NB4 (cell line): ENCODE measurements around the gene LOXL3.

Experiments used
- POLR2A ChIP-seq: IDR thresholded peaks from 2 replicates; pipeline ENCODE4 v1.6.1; 2011; ENCODE audit warnings: mild to moderate bottlenecking; ENCODE audit not compliant: insufficient read length; ENCODE audit errors: extremely low read depth
- TF ChIP-seq, protein P1 (sequence below): IDR thresholded peaks from one replicate; pipeline ENCODE4 v1.5.1; 2012; ENCODE audit warnings: low read depth, low read length

GRCh38 chr2:74582184-74582583, 28.4 kb upstream of the LOXL3 start:
- TF ChIP-seq, protein P1, sequence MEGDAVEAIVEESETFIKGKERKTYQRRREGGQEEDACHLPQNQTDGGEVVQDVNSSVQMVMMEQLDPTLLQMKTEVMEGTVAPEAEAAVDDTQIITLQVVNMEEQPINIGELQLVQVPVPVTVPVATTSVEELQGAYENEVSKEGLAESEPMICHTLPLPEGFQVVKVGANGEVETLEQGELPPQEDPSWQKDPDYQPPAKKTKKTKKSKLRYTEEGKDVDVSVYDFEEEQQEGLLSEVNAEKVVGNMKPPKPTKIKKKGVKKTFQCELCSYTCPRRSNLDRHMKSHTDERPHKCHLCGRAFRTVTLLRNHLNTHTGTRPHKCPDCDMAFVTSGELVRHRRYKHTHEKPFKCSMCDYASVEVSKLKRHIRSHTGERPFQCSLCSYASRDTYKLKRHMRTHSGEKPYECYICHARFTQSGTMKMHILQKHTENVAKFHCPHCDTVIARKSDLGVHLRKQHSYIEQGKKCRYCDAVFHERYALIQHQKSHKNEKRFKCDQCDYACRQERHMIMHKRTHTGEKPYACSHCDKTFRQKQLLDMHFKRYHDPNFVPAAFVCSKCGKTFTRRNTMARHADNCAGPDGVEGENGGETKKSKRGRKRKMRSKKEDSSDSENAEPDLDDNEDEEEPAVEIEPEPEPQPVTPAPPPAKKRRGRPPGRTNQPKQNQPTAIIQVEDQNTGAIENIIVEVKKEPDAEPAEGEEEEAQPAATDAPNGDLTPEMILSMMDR: no peak
- TF ChIP-seq POLR2A: no peak
